HG03159 (cell line): ENCODE data around the gene CD7.
"Not testable (repeated sequence)": the region's sequence is repeated elsewhere in the genome, so short reads cannot be mapped to it uniquely, and the experiment has no call there.

Source experiments
- ATAC-seq: cut with Tn5 transposase; IDR thresholded peaks from one replicate; pipeline ENCODE4 v1.9.1; 2021; ENCODE audit warnings: mild to moderate bottlenecking, moderate library complexity; ENCODE audit not compliant: unreplicated experiment

The CD7 gene

DNA sequence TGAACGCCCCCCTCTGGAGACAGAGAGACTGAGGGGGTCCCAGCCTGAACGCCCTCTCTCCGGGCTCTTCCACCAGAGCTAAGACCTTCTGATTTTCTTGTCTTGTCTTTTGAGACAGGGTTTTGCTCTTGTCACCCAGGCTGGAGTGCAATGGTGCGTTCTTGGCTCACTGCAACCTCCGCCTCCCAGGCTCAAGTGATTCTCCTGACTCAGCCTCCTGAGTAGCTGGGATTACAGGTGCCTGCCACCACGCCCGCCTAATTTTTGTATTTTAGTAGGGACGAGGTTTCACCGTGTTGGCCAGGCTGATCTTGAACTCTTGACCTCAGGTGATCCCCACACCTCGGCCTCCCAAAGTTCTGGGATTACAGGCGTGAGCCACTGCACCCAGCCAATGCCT is 30.6 kb upstream of the CD7 start:
- not testable (repeated sequence) for ATAC-seq

DNA sequence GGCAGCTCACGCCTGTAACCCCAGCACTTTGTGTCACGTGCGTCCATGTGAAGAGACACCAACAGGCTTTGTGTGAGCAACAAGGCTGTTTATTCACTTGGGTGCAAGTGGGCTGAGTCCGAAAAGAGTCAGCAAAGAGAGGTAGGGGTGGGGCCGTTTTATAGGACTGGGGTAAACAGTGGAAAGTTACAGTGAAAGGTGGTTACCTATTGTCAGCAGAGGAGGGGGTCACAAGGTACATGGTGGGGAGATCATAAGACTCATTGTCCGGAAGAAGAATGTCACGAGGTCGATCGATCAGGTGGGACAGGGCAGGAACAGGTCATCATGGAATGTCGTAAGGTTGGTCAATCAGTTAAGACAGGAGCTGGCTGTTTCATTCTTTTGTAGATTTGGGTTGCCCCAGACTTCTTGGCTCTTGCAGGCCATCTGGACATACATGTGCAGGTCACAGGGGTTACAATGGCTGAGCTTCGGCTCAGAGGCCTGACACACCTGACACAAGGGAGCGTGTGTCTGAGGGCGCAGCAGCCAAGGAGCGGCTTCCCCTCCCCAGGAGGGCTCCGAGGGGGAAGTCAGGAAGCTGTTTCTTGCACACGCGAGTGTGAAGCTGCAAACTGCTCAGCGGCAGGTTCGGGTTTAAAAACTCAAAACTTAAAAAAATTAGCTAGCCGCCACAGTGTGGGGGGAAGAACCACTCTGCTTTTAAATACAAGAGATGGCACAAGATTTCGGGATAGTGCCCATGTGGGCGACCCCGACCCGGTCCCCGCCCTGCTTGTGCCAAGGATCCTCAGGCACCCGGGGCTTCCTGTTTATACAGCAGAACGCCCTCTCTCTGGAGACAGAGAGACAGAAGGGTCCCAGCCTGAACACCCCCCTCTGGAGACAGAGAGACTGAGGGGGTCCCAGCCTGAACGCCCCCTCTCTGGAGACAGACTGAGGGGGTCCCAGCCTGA is 29.2 kb upstream of the CD7 start:
- no peak for ATAC-seq

DNA sequence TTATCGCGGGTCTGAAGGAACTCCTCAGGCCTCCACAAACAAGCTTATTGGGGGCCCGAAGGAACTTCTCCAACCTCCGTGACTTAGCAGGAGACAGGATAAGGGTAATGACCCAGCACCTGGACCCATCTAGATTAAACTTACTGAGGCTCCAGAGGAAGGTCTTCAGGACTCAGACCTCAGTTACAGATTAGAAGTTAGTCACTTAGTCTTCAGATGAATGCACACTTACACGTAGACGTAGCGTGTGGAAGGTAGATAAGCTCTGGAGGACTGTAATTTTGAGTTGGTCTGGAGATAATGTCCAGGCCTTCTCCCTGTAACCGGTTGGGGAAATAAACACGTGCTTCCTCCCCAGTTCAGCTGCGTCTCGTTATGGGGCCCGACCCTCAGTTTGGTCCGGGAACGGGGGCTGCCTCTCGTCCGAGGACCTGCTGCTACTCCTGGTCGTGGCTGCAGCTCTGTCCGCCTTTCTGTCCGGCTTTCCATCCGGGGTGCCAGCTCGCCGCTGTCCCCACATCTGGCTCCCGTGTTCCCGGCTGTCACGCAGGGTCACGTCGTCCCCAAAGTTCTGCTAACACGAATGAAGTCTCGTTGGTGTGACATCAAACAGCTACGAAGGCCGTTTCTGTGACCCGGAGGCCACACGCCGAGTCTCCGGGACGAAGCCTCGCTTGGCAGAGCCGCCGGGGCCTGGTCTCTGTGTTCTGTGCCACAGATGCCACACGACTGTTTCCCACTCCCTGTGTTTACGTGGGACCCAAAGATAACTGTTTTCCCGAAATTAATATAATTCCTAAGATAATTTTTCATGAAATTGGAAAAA is 28.0 kb upstream of the CD7 start:
- no peak for ATAC-seq

DNA sequence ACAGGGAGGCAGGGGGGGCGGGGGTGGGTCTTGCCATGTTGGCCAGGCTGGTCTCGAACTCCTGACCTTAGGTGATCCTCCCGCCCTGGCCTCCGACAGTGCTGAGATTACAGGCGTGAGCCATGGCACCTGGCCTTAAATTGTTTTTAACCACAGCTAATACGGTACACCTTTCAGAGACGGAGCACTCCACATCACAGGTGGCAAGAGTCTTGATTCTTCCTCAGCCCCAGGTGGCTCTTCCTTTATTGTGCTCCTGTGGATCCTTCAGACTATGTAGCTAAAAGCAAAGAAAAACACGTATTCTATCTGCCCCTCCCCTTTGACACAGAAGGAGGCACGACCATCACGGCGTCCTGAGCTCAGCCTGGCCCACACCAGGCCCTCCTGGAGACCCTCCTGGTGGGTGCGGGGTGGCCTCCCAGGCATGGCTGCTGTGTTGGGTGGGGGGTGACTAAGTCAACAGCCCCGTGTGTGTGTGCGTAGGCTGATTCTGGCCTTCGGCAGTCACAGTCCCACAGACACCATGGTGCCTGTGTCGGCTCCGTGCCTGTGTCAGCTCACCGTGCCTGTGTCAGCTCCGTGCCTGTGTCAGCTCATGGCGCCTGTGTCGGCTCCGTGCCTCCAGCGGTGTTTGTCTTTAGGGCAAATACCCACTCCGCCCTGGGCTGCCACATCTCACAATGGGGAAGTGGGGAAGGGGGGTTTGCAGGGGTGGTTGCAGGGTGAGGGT is 26.9 kb upstream of the CD7 start:
- no peak for ATAC-seq

DNA sequence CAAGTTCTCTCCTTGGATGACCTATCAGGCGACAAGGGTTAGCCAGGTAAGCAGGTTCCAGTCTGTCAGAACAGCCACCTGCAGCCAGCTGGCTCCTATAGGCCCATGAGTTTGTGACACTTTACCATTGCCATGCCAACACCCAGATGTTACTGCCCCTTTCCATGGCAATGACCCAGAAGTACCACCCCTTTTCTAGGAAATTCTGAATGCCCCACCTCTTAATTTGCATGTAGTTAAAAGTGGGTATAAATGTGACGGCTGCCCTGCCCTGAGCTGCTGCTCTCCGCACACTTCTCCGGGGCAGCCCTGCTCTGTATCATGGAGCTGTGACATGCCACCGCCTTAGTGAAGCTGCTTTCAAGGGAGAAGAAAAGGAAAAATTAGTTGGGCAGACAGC is 26.2 kb upstream of the CD7 start:
- no peak for ATAC-seq

DNA sequence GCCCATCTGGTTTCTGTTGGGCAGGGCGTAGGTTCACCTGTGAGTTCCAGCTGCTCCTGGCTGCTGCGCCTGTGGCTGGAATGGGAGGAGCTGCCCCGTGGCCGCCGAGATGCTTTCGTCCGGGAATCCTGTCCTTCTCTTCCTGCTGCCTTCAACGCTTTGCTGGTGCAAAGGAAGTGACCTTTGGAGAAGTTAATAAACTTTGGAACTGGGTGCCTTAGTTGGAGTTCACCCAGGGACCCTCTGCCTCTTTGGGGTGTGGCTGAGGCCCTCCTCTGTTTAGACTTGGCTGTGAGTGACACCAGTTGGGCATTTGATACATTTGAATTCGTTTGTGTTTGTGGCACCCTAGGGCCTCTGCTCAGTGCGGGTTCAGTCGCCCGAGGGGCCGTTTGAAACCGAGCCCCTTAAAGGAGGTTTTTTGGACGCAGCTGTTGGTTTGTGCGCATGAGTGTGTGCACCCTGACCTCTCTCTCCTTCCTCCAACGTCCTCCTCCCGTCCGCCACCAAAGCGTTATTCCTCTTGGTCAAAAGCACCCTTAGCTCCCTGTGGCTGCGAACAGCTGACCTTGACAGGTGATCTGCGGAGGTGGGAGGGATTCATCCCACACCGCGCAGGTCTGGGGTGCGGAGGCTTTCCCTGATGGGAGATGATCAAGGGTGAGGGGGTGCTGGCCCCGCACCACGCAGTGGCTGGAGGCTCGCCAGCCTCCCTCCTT is 25.1 kb upstream of the CD7 start:
- ATAC-seq = no peak

DNA sequence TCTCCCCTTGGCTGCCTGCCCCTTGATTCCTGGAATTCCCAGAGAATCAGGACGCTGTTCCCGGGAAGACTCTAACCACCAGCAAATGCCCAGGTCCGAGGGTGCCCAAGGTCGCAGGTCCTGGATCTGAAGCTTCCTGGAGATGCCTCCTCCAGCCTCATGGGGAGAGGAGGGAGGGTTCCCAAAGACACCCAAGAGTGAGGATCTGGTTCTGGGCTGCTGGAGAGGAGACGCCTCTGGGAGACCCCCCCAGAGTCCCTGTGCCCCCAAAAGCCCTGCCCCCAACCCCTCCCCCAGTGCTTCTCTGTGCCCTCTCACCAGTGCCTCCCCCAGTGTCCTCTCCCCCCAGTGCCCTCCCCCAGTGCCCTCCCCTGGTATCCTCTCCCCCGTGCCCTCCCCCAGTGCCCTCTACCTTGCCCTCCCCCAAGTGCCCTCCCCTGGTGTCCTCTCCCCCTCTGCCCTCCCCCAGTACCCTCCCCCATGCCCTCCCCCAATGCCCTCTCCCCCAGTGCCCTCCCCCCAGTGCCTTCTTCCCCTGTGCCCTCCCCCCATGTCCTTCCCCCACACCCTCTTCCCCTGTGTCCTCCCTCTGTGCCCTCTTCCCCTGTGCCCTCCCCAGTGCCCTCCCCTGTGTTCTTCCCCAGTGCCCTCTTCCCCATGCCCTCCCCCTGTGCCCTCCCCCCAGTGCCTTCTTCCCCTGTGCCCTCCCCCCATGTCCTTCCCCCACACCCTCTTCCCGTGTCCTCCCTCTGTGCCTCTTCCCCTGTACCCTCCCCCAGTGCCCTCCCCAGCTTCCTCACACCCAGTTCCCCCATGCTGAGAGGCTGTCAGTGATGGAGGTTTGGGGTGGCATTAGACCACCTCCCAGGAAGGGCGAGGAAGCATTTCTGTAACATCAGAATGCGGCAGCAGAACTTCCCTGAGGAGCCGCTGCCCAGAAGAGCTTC is 22.5 kb upstream of the CD7 start:
- ATAC-seq = no peak

DNA sequence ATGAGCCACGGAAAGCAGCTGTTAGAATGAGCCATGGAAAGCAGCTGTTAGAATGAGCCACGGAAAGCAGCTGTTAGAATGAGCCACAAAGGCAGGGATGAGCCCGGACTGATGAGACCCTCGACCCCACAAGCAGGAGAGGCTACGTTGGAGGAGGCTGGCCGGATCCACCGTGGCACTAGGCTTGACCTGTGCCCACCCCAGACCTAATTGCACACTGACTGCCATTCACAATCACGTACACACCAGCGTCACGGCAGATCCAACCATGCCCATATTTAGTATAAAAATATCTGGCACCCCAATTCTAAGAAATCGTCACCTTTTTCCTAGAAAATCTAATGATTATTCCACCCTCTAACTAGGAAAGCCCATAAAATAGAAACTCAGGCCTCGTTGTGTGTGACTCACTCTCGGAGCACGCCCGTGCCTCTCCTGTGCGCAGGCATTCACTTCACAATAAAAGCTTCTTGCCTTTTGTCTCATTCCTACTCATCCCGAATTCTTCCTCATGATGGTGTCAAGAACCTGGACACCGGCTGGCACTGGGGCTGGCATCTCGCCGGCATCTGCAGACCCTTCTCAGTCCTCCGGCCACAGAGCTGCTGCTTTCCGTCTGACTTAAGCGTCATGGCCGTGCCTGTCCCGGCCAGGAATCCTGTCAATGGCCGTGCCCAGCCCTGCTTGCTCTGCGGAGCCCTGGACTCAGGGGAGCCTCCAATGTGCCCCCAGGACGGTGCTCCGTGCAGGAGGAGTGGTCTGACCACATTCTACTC is 21.6 kb upstream of the CD7 start:
- ATAC-seq = no peak

DNA sequence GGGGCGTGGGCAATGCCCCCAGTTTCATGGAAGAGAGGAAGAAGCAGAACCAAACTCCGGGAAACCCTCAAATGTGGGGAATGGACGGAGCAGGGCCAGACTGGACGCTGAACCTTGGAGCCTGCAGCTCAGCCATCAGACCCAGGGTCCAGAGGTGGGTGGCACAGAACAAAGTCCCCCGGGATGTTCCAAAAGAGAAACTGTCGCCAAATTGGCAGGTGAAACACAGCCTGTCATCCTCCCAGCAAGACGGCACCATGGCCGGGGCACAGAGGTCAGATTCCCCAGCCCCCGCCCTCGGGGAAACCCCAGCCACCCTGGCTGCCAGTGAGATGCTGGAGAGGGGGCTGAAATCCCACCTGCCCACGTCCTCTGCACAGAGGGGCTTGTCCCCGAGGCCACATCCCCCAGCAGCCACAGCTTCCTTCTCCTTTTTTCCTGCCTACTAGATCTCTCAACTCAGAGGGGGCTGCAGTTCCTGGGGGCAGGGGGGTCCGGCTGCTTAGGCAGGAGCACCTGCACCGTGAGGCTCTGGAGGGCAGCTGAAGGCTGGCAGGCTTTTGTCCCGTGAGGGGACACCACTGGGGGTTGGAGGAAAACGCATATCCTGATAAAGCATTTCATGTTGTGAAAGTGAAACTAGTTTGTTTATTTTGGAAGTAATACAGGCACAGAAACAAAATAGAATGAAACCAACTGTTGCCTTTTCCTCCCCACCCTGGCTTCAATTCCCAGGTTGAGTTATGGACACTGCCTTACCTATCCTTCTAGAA is 17.4 kb upstream of the CD7 start:
- ATAC-seq = no peak

DNA sequence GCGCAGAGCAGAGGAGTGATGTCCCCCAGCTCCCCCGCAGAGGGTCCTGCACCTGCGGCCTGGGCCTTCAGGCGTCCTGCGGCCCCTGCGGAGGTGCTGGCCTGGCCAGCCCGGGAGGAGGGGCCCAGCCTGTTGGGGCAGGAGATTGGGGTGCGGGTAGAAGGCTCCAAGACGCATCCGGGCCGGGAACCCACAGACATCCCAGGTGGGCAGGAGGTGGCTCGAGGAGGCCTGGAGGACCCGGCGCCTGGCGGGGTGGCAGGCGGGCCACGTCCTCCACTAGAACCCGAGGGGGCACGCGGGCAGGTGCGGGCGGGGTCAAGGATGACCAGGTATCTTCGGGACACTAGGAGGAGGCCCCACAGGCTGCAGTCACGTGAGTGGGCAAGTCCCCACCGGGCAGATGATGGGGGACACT is 16.8 kb upstream of the CD7 start:
- no peak for ATAC-seq

DNA sequence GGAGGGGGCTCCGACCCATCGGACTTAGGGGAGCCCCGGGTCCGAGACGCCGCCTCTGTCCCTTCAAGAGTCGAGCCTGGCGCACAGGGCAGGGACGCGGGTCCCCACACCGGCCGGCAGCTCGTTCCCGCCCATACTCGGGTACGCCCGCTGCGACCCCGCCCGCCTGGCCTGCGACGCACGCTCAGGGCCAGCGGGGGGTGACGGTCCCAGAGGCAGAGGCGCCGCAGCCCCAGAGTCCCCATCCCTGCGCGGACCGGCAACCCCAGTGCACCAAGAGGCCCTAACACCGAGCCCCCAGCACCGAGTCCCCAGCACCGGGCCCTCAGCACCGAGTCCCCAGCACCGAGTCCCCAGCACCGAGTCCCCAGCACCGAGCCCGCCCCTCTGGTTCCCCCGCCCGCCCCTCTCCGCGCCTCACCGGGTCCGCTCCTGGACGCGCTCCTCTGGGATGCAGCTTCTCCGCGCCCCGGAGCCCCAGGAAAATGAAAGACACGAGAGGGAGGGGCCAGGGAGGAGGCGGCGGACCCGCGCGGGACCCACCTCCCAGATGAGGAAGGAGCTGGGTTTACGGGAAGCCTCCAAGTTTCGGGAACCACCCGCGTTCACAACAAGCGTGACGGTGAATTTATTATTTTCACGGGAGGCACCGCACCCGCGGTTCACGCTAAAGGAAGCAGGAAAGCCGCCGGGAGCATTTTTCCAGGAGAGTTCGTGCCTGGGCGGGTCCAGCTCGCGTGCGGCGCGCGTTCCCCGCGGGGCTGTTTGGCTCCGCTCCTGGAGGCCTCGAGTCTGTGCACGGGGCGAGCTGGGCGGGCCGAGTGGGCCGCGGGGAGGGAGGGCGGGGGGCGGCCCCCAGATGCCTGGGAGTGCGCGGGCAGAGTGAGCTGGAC is 16.1 kb upstream of the CD7 start, which contains the start of gene SECTM1:
SECTM1 (minus strand) TSS at position 488 of the 893 bp plus-strand sequence. CDS start 6,526 bp downstream, outside the sequence.
- ATAC-seq = no peak

DNA sequence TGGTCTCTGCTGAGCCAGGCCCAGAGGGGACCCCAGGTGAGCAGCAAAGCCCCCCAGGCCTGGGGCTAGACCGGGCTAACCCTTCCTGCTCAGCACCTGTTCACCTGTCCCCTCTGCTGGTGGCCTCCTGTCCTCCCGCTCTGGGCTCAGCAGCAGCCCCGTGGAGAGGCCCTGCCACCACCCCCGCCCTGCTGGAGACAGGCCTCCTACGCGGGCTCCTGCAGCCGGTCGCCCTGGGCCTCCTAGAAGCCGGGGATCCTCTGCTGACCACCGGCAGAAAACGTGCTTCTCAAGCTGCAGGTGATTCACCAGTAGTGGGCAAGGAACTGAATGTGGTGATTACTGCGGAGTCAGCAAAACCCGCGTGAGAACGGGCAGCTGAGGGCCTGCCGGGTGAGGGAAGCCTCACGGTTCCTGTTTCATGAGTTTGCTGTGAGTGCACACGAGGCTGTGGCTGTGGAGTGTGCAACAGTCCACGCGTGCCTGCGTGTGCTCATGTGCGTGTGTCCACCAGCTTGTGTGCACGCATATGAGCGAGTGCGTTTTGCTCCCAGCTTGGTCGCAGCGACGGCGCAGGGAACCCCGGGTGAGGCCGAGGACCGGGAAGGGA is 15.4 kb upstream of the CD7 start:
- ATAC-seq = no peak

DNA sequence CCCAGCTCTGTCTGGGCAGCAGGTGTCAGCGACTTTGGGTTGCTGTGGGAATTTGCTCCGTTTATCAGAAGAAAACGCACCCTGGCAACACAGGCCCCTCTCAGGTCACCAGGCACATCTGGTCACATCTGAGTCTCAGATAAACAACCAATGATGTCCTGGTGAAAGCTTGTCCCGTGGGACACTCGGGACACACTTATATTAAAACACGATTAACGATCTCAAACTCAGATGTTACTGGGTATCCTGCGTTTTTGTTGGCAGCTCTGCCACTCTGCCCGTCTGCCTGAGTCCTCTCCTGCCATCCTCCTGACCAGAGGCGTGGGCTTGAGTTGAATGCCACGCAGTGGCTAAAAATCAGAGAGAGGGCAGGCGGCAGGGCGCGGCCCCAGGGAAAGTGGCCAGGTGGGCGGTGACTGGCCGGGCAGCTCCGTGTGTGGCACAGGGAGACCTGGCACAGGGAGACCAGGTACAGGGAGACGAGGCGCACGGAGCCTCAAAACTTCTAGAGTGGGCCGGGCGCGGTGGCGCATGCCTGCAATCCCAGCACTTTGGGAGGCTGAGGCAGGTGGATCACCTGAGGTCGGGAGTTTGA is 14.0 kb upstream of the CD7 start:
- no peak for ATAC-seq

DNA sequence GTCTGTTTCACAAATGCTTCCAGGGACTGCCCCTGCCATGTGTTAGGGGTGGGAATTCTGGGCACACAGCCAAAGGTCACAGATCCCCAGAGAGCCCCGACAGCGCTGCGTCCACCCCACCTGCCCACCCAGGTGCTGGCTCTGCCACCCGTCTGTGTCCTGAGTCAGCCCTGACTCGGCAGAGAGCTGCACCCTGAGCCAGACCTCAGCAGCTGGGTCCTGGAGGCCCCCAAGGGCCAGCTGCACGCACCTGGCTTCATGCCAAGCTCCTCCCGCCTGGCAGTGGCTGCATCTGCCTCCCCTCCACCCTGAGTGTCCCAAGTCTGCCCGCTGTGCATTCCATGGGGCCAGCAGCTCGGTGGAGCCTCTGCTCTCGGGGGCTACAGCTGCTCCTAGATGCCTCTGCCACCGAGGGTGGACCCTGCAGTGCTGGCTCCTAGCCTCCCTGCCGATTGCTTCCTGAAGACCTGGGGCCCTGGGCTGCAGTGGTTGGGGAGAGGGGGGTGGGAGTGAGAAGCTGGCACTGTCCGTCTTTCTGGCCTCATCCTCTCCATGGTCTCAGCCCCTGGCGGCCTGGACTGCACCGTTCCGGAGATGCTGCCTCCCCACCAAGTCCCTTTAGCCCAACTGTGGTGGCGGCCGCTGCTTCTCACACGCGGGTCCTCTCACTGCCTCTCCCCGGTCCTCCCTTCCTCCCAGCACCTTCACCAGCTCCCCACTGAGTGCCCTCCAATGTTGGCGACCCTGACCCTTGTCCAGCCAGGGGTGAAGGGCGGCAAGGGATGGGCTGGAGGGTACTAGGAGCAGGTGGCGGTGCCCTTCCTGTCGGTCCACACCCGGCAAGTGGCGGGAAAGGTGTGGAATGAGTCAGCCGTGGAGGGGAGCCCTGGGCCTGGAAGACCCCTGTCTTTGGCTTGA is 13.2 kb upstream of the CD7 start:
- ATAC-seq = no peak
